Smooth muscle cell (in vitro differentiated cells): Measurements from ENCODE around the gene JMJD6. TPM values are rescaled to one million over a fixed set of nuclear protein-coding genes. Genes with fewer than 3 reads are reported as not detected.

ENCODE experiments used
- DNase-seq: peaks from one replicate; lab custom pipeline; 2025; ENCODE audit not compliant: unreplicated experiment; lab: John Stamatoyannopoulos, UW
- H2AFZ ChIP-seq: fragments of 200-600 bp; sonication (generic); 2 replicates; pipeline ENCODE4 v1.6.0; 2016; ENCODE audit warnings: antibody characterized with exemption, low read depth, mild to moderate bottlenecking
- H3F3A ChIP-seq: fragments of 200-600 bp; sonication (generic); 2 replicates; pipeline ENCODE4 v1.6.0; 2017; ENCODE audit warnings: antibody characterized with exemption, low read depth
- H3K27ac ChIP-seq: fragments of 200-600 bp; sonication (generic); 2 replicates; pipeline ENCODE4 v1.5.1; 2016; ENCODE audit warnings: low read depth, mild to moderate bottlenecking
- H3K27me3 ChIP-seq: fragments of 200-600 bp; sonication (generic); 2 replicates; pipeline ENCODE4 v1.6.1; 2016; ENCODE audit warnings: low read depth, mild to moderate bottlenecking
- H3K36me3 ChIP-seq: fragments of 200-600 bp; sonication (generic); 2 replicates; pipeline ENCODE4 v1.5.1; 2016; ENCODE audit warnings: low read depth
- H3K4me1 ChIP-seq: fragments of 200-600 bp; sonication (generic); 2 replicates; pipeline ENCODE4 v1.5.1; 2016; ENCODE audit warnings: low read depth
- H3K4me2 ChIP-seq: fragments of 200-600 bp; sonication (generic); 2 replicates; pipeline ENCODE4 v1.6.0; 2016; ENCODE audit warnings: mild to moderate bottlenecking
- H3K4me3 ChIP-seq: fragments of 200-600 bp; sonication (generic); 2 replicates; pipeline ENCODE4 v1.5.1; 2016; ENCODE audit warnings: mild to moderate bottlenecking
- H3K79me2 ChIP-seq: fragments of 200-600 bp; sonication (generic); 2 replicates; pipeline ENCODE4 v1.6.0; 2016; ENCODE audit warnings: low read depth, mild to moderate bottlenecking
- H3K9ac ChIP-seq: fragments of 200-600 bp; sonication (generic); 2 replicates; pipeline ENCODE4 v1.6.0; 2016; ENCODE audit warnings: low read depth
- H3K9me3 ChIP-seq: fragments of 200-600 bp; sonication (generic); replicated peaks from 2 replicates; pipeline ENCODE4 v1.5.1; 2016; ENCODE audit warnings: low read depth
- H4K20me1 ChIP-seq: fragments of 200-600 bp; sonication (generic); 2 replicates; pipeline ENCODE4 v1.6.0; 2016; ENCODE audit warnings: low read depth
- CTCF ChIP-seq: fragments of 200-600 bp; sonication (generic); IDR thresholded peaks from 2 replicates; pipeline ENCODE4 v1.5.1; 2017; ENCODE audit warnings: borderline replicate concordance, mild to moderate bottlenecking, antibody characterized with exemption; ENCODE audit not compliant: insufficient read depth, poor library complexity, severe bottlenecking
- WGBS: methylation state at CpG from one replicate; pipeline ENCODE4 v1.1.7; 2016; ENCODE audit warnings: low lambda C conversion rate; 5-methylcytosine and 5-hydroxymethylcytosine counted together
- polyA plus RNA-seq: library from polyadenylated mRNA; unstranded; fragments of >200 nt; fragmentation: Nextera tagmentation; extraction: Ambion mirVana; gene quantifications from 2 replicates; pipeline ENCODE4 v1.2.1, GENCODE V29; 2016
- total RNA-seq: library from RNA; depleted of rRNA; stranded (reverse); fragments of >200 nt; gene quantifications from 2 replicates; pipeline ENCODE4 v1.2.3, GENCODE V29; 2014

JMJD6 gene
- total and polyA plus RNA-seq, 2 experiments from 2014 or later: 32.7 to 54.7 TPM

- TF ChIP-seq CTCF: no peak
- Histone ChIP-seq H3K9ac (no peak overlapping the region), H3K4me3 (no peak overlapping the region), H3K4me1 (peaks cover 19% of the 10 kb centered on the region), H4K20me1 (peaks cover 34% of the 10 kb centered on the region), H3K9me3 (no peaks in the 10 kb centered on the region), H3K36me3 (no peaks in the 10 kb centered on the region), H3K4me2 (no peak overlapping the region), H3K27me3 (no peaks in the 10 kb centered on the region), H3K27ac (no peak overlapping the region), H3K79me2 (no peaks in the 10 kb centered on the region), H2AFZ (no peak overlapping the region), H3F3A (peaks cover 13% of the 10 kb centered on the region)
- WGBS: 66% methylated on average over 1 of the region's 1 CpG
- no peak for DNase-seq
These were observed 47.2 kb downstream of the JMJD6 start for GRCh38 chr17:76679239-76679638.

GRCh38 chr17:76678330-76678729 lies 48.1 kb downstream of the JMJD6 start:
- H3F3A ChIP-seq: peaks cover 9% of the 10 kb centered on the region
- H3K36me3 ChIP-seq: no peaks in the 10 kb centered on the region
- no peak for DNase-seq
- no peak overlapping the region for H3K4me3 ChIP-seq
- H3K4me2 ChIP-seq: no peak overlapping the region
- no peak overlapping the region for H3K9ac ChIP-seq
- no peak overlapping the region for H3K27ac ChIP-seq
- no peak for TF ChIP-seq CTCF
- 82% methylated on average over 12 of the region's 12 CpGs for WGBS
- no peak overlapping the region for H2AFZ ChIP-seq
- H3K4me1 ChIP-seq: peaks cover 14% of the 10 kb centered on the region
- peaks cover 25% of the 10 kb centered on the region for H4K20me1 ChIP-seq
- no peaks in the 10 kb centered on the region for H3K79me2 ChIP-seq
- H3K27me3 ChIP-seq: no peaks in the 10 kb centered on the region
- no peaks in the 10 kb centered on the region for H3K9me3 ChIP-seq

GRCh38 chr17:76677406-76677805 lies 49.0 kb downstream of the JMJD6 start:
- no peak for DNase-seq
- Histone ChIP-seq H3K4me2 (no peak overlapping the region), H3K27me3 (no peaks in the 10 kb centered on the region), H3K36me3 (no peaks in the 10 kb centered on the region), H3K9ac (no peak overlapping the region), H3K27ac (no peak overlapping the region), H3K4me1 (peaks cover 10% of the 10 kb centered on the region), H3K79me2 (no peaks in the 10 kb centered on the region), H3K4me3 (no peak overlapping the region), H2AFZ (no peak overlapping the region), H4K20me1 (peaks cover 16% of the 10 kb centered on the region), H3K9me3 (no peaks in the 10 kb centered on the region), H3F3A (no peaks in the 10 kb centered on the region)
- 96% methylated on average over 16 of the region's 16 CpGs for WGBS
- TF ChIP-seq CTCF: no peak

- no peak for DNase-seq
- Histone ChIP-seq H3F3A (no peaks in the 10 kb centered on the region), H3K4me3 (no peak overlapping the region), H3K9ac (no peak overlapping the region), H3K27ac (no peak overlapping the region), H4K20me1 (peaks cover 8% of the 10 kb centered on the region), H3K27me3 (no peaks in the 10 kb centered on the region), H3K36me3 (no peaks in the 10 kb centered on the region), H3K4me1 (peaks cover 9% of the 10 kb centered on the region), H3K4me2 (no peak overlapping the region), H2AFZ (no peak overlapping the region), H3K9me3 (no peaks in the 10 kb centered on the region), H3K79me2 (no peaks in the 10 kb centered on the region)
- TF ChIP-seq CTCF: no peak
- WGBS: 95% methylated on average over 6 of the region's 6 CpGs
These were observed 49.8 kb downstream of the JMJD6 start for GRCh38 chr17:76676629-76677028.
